HG03558 (cell line): ENCODE measurements around the gene ZDHHC16.

Experiments
- ATAC-seq: cut with Tn5 transposase; IDR thresholded peaks from one replicate; pipeline ENCODE4 v1.9.1; 2021; ENCODE audit warnings: moderate number of reproducible peaks; ENCODE audit not compliant: unreplicated experiment; ENCODE audit errors: extremely low read depth

Gene ZDHHC16

GRCh38 chr10:97428572-97428981 lies 17.4 kb upstream of the ZDHHC16 start:
- no peak for ATAC-seq

- ATAC-seq = no peak
Measured at GRCh38 chr10:97434055-97434454, 11.9 kb upstream of the ZDHHC16 start.

GRCh38 chr10:97434557-97434956 lies 11.4 kb upstream of the ZDHHC16 start:
- no peak for ATAC-seq

- no peak for ATAC-seq
Measured at GRCh38 chr10:97435211-97435610, 10.8 kb upstream of the ZDHHC16 start.

- no peak for ATAC-seq
Measured at GRCh38 chr10:97442277-97442676, 3.7 kb upstream of the ZDHHC16 start.

- no peak for ATAC-seq
Measured at GRCh38 chr10:97444212-97444611, 1.8 kb upstream of the ZDHHC16 start.

- no peak for ATAC-seq
Measured at GRCh38 chr10:97445357-97445721, 636 bp upstream of the ZDHHC16 start.

GRCh38 chr10:97450828-97451227 lies 4.9 kb downstream of the ZDHHC16 start:
- no peak for ATAC-seq

- no peak for ATAC-seq
Measured at GRCh38 chr10:97451605-97452004, 5.6 kb downstream of the ZDHHC16 start.

GRCh38 chr10:97452352-97452751 lies 6.4 kb downstream of the ZDHHC16 start:
- no peak for ATAC-seq

GRCh38 chr10:97454330-97455036 lies 8.5 kb downstream of the ZDHHC16 start:
- ATAC-seq = no peak

- no peak for ATAC-seq
Measured at GRCh38 chr10:97456034-97456685, 10.2 kb downstream of the ZDHHC16 start.

GRCh38 chr10:97456686-97457065 lies 10.7 kb downstream of the ZDHHC16 start:
- no peak for ATAC-seq

- no peak for ATAC-seq
Measured at GRCh38 chr10:97459111-97459510, 13.1 kb downstream of the ZDHHC16 start.

GRCh38 chr10:97459933-97460332 lies 14.0 kb downstream of the ZDHHC16 start:
- no peak for ATAC-seq

- ATAC-seq = no peak
Measured at GRCh38 chr10:97462309-97462708, 16.3 kb downstream of the ZDHHC16 start.

GRCh38 chr10:97463363-97464132 lies 17.6 kb downstream of the ZDHHC16 start:
- ATAC-seq = no peak

- ATAC-seq = no peak
Measured at GRCh38 chr10:97464226-97464625, 18.3 kb downstream of the ZDHHC16 start.

GRCh38 chr10:97465982-97466381 lies 20.0 kb downstream of the ZDHHC16 start:
- no peak for ATAC-seq

GRCh38 chr10:97466755-97467154 lies 20.8 kb downstream of the ZDHHC16 start:
- ATAC-seq = no peak

- no peak for ATAC-seq
Measured at GRCh38 chr10:97468162-97468561, 22.2 kb downstream of the ZDHHC16 start.
